GM12891 (cell line): ENCODE measurements around the gene SAP30BP.
A peak's percentile ranks its signal among the peaks of the same experiment; 100 is the strongest.

Experiments
- DNase-seq: peaks from one replicate; pipeline ENCODE4 v3.0.0; 2011; ENCODE audit warnings: low spot score; ENCODE audit not compliant: insufficient read length
- FAIRE-seq: peaks from 2 replicates; lab custom pipeline; 2011; peaks lifted over from hg19 to GRCh38; lab: Jason Lieb, UNC
- PAX5 ChIP-seq: IDR thresholded peaks from 2 replicates; pipeline ENCODE4 v1.6.1; 2011; ENCODE audit warnings: low read length, moderate library complexity, mild to moderate bottlenecking; ENCODE audit not compliant: insufficient read depth, severe bottlenecking
- POLR2A ChIP-seq: IDR thresholded peaks from 2 replicates; pipeline ENCODE4 v1.6.1; 2011; ENCODE audit warnings: low read depth, low read length, control low read depth
- POLR2AphosphoS5 ChIP-seq: IDR thresholded peaks from 2 replicates; pipeline ENCODE4 v1.6.1; 2011; ENCODE audit warnings: low read depth, low read length, control low read depth
- POU2F2 ChIP-seq: IDR thresholded peaks from 2 replicates; pipeline ENCODE4 v1.6.1; 2011; ENCODE audit warnings: low read depth, mild to moderate bottlenecking, control low read depth, low read length, moderate library complexity
- SPI1 ChIP-seq: IDR thresholded peaks from 2 replicates; pipeline ENCODE4 v1.6.1; 2011; ENCODE audit warnings: low read depth, low read length, control low read depth
- TAF1 ChIP-seq: IDR thresholded peaks from 2 replicates; pipeline ENCODE4 v1.6.1; 2011; ENCODE audit warnings: low read depth, low read length, control low read depth

SAP30BP gene

DNA sequence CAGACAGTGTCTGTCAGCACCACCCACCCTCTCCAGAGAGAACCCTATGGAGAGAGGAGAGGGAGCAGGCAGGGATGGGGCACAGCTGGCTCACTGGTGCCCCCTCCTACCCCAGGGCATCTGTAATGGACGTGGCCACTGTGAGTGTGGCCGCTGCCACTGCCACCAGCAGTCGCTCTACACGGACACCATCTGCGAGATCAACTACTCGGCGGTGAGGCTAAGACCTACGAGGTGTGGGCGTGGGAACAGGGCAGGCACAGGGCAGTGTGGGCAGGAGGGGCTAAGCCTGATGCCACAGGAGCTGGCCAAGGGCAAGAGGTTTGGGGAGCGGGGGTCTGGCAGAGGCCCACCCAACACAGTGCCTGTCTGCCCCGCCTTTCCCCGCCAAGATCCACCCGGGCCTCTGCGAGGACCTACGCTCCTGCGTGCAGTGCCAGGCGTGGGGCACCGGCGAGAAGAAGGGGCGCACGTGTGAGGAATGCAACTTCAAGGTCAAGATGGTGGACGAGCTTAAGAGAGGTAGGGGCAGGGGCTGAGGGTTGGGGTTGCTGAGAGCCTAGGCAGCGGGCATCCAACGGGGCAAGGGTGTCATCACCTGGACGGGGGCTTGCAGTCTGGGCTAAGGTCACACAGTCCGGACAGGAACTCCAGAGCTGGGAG lies 69.2 kb downstream of the SAP30BP start:
- DNase-seq (no peak), FAIRE-seq (no peak)
- TF ChIP-seq POU2F2 (no peak), PAX5 (no peak), TAF1 (no peak), SPI1 (no peak), POLR2AphosphoS5 (no peak), POLR2A (no peak)

DNA sequence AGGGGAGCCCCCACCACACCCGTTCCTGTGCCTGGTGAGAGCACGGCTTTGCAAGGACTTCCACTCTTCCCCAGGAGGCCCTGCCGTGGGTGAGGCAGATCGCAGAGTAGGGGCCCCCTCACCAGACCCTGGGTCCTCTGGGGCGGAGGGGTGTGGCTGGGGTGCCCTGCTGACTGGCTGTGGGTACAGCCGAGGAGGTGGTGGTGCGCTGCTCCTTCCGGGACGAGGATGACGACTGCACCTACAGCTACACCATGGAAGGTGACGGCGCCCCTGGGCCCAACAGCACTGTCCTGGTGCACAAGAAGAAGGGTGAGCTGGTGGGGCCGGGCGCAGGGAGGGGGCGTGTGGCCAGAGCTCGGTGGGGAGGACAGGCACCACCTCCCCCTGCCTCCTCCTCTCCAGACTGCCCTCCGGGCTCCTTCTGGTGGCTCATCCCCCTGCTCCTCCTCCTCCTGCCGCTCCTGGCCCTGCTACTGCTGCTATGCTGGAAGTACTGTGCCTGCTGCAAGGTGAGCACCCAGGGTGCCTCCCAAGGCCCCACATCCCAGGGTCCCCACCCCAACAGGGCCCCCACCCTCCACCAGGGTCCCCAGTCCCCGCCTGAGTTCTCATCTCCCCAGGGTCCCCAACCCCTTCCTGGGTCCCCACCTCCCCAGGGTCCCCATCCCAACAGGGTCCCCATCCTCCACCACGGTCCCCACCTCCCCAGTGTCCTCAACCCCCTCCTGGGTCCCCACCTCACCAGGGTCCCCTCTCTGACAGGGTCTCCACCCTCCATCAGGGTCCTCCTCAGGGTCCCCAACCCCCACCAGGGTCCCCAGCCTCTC lies 70.2 kb downstream of the SAP30BP start:
- DNase-seq (no peak), FAIRE-seq (no peak)
- TF ChIP-seq POU2F2, result no peak
- no peak for TF ChIP-seq POLR2AphosphoS5
- TF ChIP-seq POLR2A, result no peak
- TF ChIP-seq SPI1, result no peak
- TF ChIP-seq PAX5, result no peak
- no peak for TF ChIP-seq TAF1

DNA sequence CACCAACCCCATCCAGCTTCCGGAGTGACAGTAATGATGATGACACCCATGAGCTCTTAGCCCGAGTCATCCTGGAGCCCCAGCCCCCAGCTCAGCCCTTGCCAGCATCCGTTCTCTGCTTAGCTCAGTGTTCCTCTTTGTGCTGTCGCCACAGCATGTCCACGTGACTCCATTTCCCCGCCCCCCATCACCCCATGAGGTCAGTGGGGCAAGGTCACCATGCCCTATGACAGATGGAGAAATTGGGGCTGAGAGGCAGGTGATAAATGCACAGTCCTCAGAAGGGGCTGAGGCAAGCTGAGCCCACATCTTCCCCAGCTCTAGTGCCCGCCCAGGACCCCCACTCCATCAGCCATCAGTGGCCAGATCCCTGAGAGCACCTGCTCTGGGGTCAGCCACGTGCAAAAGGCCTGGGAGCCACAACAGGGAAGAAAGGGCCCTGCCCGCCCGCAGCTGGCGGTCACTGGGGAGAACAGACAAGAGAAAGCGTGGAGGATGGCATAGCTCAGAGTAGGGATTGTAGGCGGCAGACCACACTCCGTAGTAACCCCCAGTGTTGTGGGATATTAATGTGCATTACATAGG lies 71.2 kb downstream of the SAP30BP start:
- TF ChIP-seq SPI1, result 0 out of 2 replicates have a peak, but pooled peaks have one; percentile 37
- TF ChIP-seq TAF1, result no peak
- no peak for TF ChIP-seq POU2F2
- DNase-seq (peak; percentile 67), FAIRE-seq (peak; percentile 65)

- DNase-seq (no peak), FAIRE-seq (no peak)
- no peak for TF ChIP-seq POLR2AphosphoS5
- TF ChIP-seq POU2F2, result no peak
- no peak for TF ChIP-seq POLR2A
- TF ChIP-seq SPI1, result no peak
- TF ChIP-seq PAX5, result no peak
- TF ChIP-seq TAF1, result no peak
These were observed 72.0 kb downstream of the SAP30BP start for GRCh38 chr17:75739174-75739573.

DNA sequence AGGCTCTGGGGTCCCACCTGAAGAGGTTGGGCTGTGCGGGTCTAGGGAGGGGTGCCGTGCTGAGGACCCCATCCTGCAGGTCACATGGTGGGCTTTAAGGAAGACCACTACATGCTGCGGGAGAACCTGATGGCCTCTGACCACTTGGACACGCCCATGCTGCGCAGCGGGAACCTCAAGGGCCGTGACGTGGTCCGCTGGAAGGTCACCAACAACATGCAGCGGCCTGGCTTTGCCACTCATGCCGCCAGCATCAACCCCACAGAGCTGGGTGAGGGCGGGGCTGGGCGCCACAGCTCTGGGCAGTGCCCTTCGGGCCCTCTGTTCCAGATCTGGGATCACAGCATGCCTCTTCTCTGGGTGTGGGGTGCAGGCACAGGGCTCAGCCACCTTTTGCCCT lies 72.7 kb downstream of the SAP30BP start:
- DNase-seq (no peak), FAIRE-seq (no peak)
- TF ChIP-seq POU2F2 (no peak), POLR2A (no peak), TAF1 (no peak), PAX5 (no peak), SPI1 (no peak), POLR2AphosphoS5 (no peak)

DNA sequence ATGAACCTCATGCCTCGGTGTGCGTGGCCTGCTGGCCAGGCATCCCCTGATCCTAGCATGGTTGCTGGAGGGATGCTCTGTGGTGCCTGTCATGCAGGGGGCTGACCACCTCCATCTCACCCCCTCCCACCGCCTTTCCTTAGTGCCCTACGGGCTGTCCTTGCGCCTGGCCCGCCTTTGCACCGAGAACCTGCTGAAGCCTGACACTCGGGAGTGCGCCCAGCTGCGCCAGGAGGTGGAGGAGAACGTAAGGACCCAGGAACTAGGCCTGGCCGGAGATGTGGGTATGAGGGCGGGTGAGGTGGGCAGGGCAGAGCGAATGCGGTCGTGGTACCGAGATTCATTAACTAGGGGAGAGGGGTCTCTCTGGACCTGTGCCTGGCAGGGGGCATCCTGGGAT lies 73.1 kb downstream of the SAP30BP start:
- no peak for TF ChIP-seq TAF1
- TF ChIP-seq POLR2AphosphoS5, result no peak
- no peak for TF ChIP-seq POLR2A
- TF ChIP-seq POU2F2, result no peak
- TF ChIP-seq PAX5, result no peak
- no peak for TF ChIP-seq SPI1
- DNase-seq (no peak), FAIRE-seq (no peak)

DNA sequence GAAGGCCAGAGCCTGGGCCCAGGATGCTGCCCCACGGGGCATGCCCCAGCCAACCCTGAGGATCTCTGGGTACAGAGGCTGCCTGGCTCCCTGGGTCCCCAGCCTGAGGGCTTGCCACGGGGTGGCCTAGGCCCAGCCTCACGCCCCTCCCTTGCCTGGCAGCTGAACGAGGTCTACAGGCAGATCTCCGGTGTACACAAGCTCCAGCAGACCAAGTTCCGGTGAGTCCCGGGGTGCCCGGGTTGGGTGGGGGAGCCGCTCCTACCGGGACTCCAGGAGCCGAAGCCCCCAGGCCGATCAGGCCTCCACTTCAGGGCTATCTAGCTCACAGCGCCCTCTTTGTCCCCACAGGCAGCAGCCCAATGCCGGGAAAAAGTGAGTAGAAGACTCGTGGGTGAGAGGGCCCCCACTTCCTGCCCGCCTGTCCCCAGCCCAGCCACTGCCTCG lies 73.5 kb downstream of the SAP30BP start:
- TF ChIP-seq POU2F2 (no peak), POLR2AphosphoS5 (no peak), SPI1 (no peak), PAX5 (no peak), POLR2A (no peak), TAF1 (no peak)
- DNase-seq (no peak), FAIRE-seq (no peak)

GRCh38 chr17:75742337-75742736 lies 75.2 kb downstream of the SAP30BP start:
- FAIRE-seq, result no peak
- TF ChIP-seq PAX5, result no peak
- no peak for TF ChIP-seq POLR2AphosphoS5
- TF ChIP-seq TAF1, result no peak
- no peak for TF ChIP-seq POLR2A
- TF ChIP-seq SPI1, result no peak
- no peak for TF ChIP-seq POU2F2

GRCh38 chr17:75743625-75744206 lies 76.6 kb downstream of the SAP30BP start:
- DNase-seq, result no peak
- FAIRE-seq, result no peak
- TF ChIP-seq PAX5 (no peak), TAF1 (no peak), POLR2A (no peak), POU2F2 (no peak), POLR2AphosphoS5 (no peak), SPI1 (no peak)

More at GRCh38 chr17:75742337-75742736, 75.2 kb downstream of the SAP30BP start:
- no peak for DNase-seq
